RWPE2 (cell line): ENCODE data around the gene PAQR5.

Experiments used
- ATAC-seq: fragments of 200-7000 bp; cut with Tn5 transposase; 3 replicates; pipeline ENCODE4 v1.9.1; 2021; ENCODE audit warnings: low read depth
- DNase-seq: peaks from one replicate; pipeline ENCODE4 v3.0.0-alpha.2; 2020; ENCODE audit warnings: low spot score
- H3K27ac ChIP-seq: fragments of 450-650 bp; 2 replicates; pipeline ENCODE4 v1.5.1; 2017; ENCODE audit warnings: mild to moderate bottlenecking; ENCODE audit not compliant: poor library complexity, severe bottlenecking
- H3K27me3 ChIP-seq: fragments of 250-450 bp; sonication (Bioruptor Pico); 2 replicates; pipeline ENCODE4 v1.5.1; 2021; ENCODE audit warnings: mild to moderate bottlenecking, moderate library complexity; ENCODE audit not compliant: insufficient read depth, poor library complexity, severe bottlenecking
- H3K36me3 ChIP-seq: fragments of 250-450 bp; sonication (Bioruptor Pico); 2 replicates; pipeline ENCODE4 v1.5.1; 2020; ENCODE audit warnings: low read depth, mild to moderate bottlenecking, moderate library complexity
- H3K4me1 ChIP-seq: fragments of 250-450 bp; sonication (Bioruptor Pico); 2 replicates; pipeline ENCODE4 v1.5.1; 2021; ENCODE audit warnings: mild to moderate bottlenecking, moderate library complexity; ENCODE audit not compliant: insufficient read depth, poor library complexity, severe bottlenecking
- H3K4me3 ChIP-seq: fragments of 250-450 bp; sonication (Bioruptor Pico); 2 replicates; pipeline ENCODE4 v1.5.1; 2021; ENCODE audit warnings: mild to moderate bottlenecking, moderate library complexity; ENCODE audit not compliant: severe bottlenecking
- H3K9me3 ChIP-seq: fragments of 250-450 bp; sonication (Bioruptor Pico); 2 replicates; pipeline ENCODE4 v1.5.1; 2021; ENCODE audit warnings: mild to moderate bottlenecking, moderate library complexity; ENCODE audit not compliant: severe bottlenecking
- TF ChIP-seq, protein P1 (sequence below): fragments of 450-650 bp; IDR thresholded peaks from one replicate; pipeline ENCODE4 v1.5.1; 2017; ENCODE audit warnings: mild to moderate bottlenecking, moderate library complexity; ENCODE audit not compliant: poor library complexity, severe bottlenecking

PAQR5 gene

DNA sequence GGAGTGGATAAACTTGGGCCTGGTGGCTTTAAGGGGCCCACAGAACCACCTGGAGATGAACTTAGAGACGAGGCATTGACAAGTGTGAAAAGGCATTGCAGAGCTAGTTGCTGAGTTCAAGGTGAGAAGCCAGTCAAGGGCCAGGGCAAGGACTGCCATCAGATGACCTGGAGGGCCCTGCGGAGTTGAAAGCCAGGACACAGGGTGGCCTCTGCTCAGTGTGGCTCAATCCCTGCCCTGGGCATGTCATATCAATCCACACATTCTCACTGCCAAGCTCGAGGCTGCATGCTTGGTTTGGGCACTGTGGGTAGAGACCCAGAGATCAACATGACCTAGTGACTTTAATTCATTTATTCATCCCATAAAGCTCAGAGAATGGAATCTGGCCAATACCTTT, 9.2 kb downstream of the PAQR5 start:
- H3K4me1 ChIP-seq: peaks cover 15% of the 10 kb centered on the region
- H3K27ac ChIP-seq: no peak overlapping the region
- ATAC-seq: no peak
- peak; percentile 54 for DNase-seq
- TF ChIP-seq, protein P1, sequence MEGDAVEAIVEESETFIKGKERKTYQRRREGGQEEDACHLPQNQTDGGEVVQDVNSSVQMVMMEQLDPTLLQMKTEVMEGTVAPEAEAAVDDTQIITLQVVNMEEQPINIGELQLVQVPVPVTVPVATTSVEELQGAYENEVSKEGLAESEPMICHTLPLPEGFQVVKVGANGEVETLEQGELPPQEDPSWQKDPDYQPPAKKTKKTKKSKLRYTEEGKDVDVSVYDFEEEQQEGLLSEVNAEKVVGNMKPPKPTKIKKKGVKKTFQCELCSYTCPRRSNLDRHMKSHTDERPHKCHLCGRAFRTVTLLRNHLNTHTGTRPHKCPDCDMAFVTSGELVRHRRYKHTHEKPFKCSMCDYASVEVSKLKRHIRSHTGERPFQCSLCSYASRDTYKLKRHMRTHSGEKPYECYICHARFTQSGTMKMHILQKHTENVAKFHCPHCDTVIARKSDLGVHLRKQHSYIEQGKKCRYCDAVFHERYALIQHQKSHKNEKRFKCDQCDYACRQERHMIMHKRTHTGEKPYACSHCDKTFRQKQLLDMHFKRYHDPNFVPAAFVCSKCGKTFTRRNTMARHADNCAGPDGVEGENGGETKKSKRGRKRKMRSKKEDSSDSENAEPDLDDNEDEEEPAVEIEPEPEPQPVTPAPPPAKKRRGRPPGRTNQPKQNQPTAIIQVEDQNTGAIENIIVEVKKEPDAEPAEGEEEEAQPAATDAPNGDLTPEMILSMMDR: no peak
- H3K36me3 ChIP-seq: no peaks in the 10 kb centered on the region
- no peaks in the 10 kb centered on the region for H3K9me3 ChIP-seq
- H3K4me3 ChIP-seq: no peak overlapping the region
- H3K27me3 ChIP-seq: no peaks in the 10 kb centered on the region

DNA sequence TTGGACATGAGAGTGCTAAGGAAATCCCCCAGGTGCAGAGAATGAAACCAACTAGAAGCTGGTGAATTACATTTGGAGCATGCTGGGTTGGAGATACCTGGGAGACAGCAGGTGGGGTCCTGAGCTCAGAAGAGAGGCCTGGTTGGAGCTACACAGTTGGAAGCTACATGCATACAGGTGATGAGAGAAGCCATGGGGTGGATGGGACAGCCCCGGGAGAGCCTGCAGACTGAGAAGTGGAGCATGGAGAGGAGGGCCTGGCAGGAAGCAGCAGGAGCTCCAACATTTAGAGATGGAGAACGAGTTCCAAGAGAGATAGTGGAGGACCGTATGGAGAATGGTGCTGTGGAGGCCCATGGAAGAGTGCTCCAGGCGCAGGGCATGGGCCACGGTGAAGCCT, 10.2 kb downstream of the PAQR5 start:
- DNase-seq (peak; percentile 15), ATAC-seq (no peak)
- no peak overlapping the region for H3K27ac ChIP-seq
- H3K27me3 ChIP-seq: no peaks in the 10 kb centered on the region
- H3K4me3 ChIP-seq: no peak overlapping the region
- H3K36me3 ChIP-seq: no peaks in the 10 kb centered on the region
- H3K4me1 ChIP-seq: peaks cover 15% of the 10 kb centered on the region
- H3K9me3 ChIP-seq: no peaks in the 10 kb centered on the region
- TF ChIP-seq, protein P1: no peak

DNA sequence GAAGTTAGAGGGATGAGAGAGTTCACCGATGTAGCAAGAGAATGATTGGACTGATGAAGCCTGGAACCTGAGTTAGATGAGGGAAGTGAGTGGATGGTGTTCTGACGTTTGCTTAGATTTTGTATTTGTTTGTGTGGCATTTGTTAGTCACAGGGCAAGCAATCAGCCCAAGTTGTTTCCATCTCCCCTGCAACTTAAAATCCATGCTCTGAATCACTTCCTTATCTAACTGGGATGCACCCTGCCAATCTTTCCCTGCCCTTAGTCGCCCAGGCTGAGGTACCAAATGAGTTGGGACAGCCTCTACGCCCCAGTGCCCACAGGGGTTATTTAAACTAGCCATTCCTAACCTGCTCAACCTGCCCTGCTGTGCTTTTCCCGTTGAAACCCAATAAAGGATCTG, 12.6 kb downstream of the PAQR5 start:
- Histone ChIP-seq H3K27ac (no peak overlapping the region), H3K36me3 (no peaks in the 10 kb centered on the region), H3K27me3 (no peaks in the 10 kb centered on the region), H3K4me1 (no peaks in the 10 kb centered on the region), H3K9me3 (no peaks in the 10 kb centered on the region), H3K4me3 (no peak overlapping the region)
- ATAC-seq (no peak), DNase-seq (peak; percentile 38)
- TF ChIP-seq, protein P1: no peak

DNA sequence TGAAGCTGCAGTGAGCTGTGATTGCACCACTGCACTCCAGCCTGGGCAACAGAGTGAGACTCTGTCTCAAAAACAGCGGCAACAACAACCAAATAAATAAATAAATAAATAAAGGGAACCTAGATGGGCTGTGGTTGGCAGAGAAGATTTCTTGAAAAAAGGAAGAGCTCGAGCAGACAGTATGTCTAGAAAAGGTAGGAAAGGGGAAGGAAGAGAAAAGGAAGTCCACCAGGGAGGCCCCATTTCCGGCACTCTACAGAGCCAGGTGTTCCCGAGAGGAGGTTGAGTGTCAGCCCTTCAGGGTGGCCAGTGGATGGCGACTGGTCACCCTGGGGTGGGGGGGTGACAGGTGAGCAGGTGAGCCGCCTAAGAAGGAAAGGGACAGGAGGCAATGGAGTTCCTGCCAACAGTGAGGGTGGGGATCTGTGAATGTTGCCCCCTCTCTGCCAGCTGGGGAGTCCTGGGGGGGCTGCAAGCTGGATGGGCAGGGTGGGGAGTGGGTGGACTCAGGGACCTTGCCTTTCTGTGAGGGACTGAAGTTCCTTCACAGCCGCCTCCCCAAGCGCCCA, 14.8 kb downstream of the PAQR5 start:
- Histone ChIP-seq H3K27me3 (no peaks in the 10 kb centered on the region), H3K4me1 (no peaks in the 10 kb centered on the region), H3K4me3 (no peak overlapping the region), H3K36me3 (no peaks in the 10 kb centered on the region), H3K27ac (no peak overlapping the region), H3K9me3 (no peaks in the 10 kb centered on the region)
- no peak for ATAC-seq
- peak; percentile 64 for DNase-seq
- TF ChIP-seq, protein P1: no peak

DNA sequence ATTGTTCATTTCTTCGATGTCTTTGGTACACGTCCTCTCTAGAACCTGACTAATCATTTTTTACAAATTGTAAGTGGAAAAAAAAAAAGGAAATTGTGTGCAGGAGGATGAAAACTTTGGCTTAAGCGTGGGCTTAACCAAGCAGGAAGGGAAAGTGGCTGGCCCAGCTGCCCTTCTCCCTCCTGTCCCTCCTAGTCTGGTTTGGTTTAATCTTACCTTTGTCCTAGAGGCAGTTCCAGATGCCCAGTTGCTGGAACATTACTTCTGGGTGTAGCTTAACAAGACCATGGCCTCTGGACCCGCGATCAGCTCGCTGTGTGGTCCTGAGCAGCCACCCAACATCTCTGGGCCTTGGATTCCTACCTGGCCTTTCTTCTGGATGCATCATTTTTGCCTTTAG, 15.4 kb downstream of the PAQR5 start:
- Histone ChIP-seq H3K27ac (no peak overlapping the region), H3K4me1 (no peaks in the 10 kb centered on the region), H3K4me3 (no peak overlapping the region), H3K9me3 (no peaks in the 10 kb centered on the region), H3K27me3 (no peaks in the 10 kb centered on the region), H3K36me3 (no peaks in the 10 kb centered on the region)
- TF ChIP-seq, protein P1: no peak
- peak; percentile 39 for DNase-seq
- no peak for ATAC-seq
